GM21619 (cell line): Measurements from ENCODE around the gene LCLAT1.
"Not testable (repeated sequence)": the region's sequence is repeated elsewhere in the genome, so short reads cannot be mapped to it uniquely, and the experiment has no call there.

Experiments
- ATAC-seq: cut with Tn5 transposase; IDR thresholded peaks from one replicate; pipeline ENCODE4 v1.9.1; 2021; ENCODE audit not compliant: unreplicated experiment

Gene LCLAT1

GRCh38 chr2:30583204-30583749, 136.2 kb downstream of the LCLAT1 start:
- no peak for ATAC-seq

GRCh38 chr2:30584116-30584515, 137.1 kb downstream of the LCLAT1 start:
- peak; percentile 70 for ATAC-seq

- ATAC-seq: no peak
Measured at GRCh38 chr2:30588994-30589393, 141.9 kb downstream of the LCLAT1 start.

- no peak for ATAC-seq
Measured at GRCh38 chr2:30590407-30590806, 143.4 kb downstream of the LCLAT1 start.

- ATAC-seq: no peak
Measured at GRCh38 chr2:30591186-30591585, 144.1 kb downstream of the LCLAT1 start.

GRCh38 chr2:30601375-30601774, 154.3 kb downstream of the LCLAT1 start:
- no peak for ATAC-seq

- ATAC-seq: no peak
Measured at GRCh38 chr2:30605197-30605596, 158.2 kb downstream of the LCLAT1 start.

- ATAC-seq: no peak
Measured at GRCh38 chr2:30608643-30609042, 161.6 kb downstream of the LCLAT1 start.

GRCh38 chr2:30611583-30611982, 164.5 kb downstream of the LCLAT1 start:
- no peak for ATAC-seq

GRCh38 chr2:30612371-30612770, 165.3 kb downstream of the LCLAT1 start:
- ATAC-seq: no peak

GRCh38 chr2:30613001-30613400, 166.0 kb downstream of the LCLAT1 start:
- no peak for ATAC-seq

GRCh38 chr2:30614227-30614626, 167.2 kb downstream of the LCLAT1 start:
- ATAC-seq: not testable (repeated sequence)

- no peak for ATAC-seq
Measured at GRCh38 chr2:30615926-30616325, 168.9 kb downstream of the LCLAT1 start.

GRCh38 chr2:30620102-30620501, 173.1 kb downstream of the LCLAT1 start:
- ATAC-seq: no peak

- no peak for ATAC-seq
Measured at GRCh38 chr2:30621836-30622235, 174.8 kb downstream of the LCLAT1 start.

- ATAC-seq: no peak
Measured at GRCh38 chr2:30622452-30622851, 175.4 kb downstream of the LCLAT1 start.

- ATAC-seq: no peak
Measured at GRCh38 chr2:30625276-30625675, 178.2 kb downstream of the LCLAT1 start.

GRCh38 chr2:30625701-30626100, 178.7 kb downstream of the LCLAT1 start:
- ATAC-seq: no peak

GRCh38 chr2:30626397-30626796, 179.4 kb downstream of the LCLAT1 start:
- ATAC-seq: no peak

GRCh38 chr2:30627151-30627550, 180.1 kb downstream of the LCLAT1 start:
- ATAC-seq: peak; percentile 46

GRCh38 chr2:30628341-30628740, 181.3 kb downstream of the LCLAT1 start:
- no peak for ATAC-seq

GRCh38 chr2:30629866-30630265, 182.8 kb downstream of the LCLAT1 start:
- ATAC-seq: no peak

- ATAC-seq: no peak
Measured at GRCh38 chr2:30631051-30631671, 184.1 kb downstream of the LCLAT1 start.
